ENCODE results near the gene TMEM128. TPM values are rescaled to one million over a fixed set of nuclear protein-coding genes. Genes with fewer than 3 reads are reported as not detected.

TMEM128 gene
- total and polyA plus RNA-seq, 8 donors: 18.5 to 43.3 (median 40.4) TPM

DNA sequence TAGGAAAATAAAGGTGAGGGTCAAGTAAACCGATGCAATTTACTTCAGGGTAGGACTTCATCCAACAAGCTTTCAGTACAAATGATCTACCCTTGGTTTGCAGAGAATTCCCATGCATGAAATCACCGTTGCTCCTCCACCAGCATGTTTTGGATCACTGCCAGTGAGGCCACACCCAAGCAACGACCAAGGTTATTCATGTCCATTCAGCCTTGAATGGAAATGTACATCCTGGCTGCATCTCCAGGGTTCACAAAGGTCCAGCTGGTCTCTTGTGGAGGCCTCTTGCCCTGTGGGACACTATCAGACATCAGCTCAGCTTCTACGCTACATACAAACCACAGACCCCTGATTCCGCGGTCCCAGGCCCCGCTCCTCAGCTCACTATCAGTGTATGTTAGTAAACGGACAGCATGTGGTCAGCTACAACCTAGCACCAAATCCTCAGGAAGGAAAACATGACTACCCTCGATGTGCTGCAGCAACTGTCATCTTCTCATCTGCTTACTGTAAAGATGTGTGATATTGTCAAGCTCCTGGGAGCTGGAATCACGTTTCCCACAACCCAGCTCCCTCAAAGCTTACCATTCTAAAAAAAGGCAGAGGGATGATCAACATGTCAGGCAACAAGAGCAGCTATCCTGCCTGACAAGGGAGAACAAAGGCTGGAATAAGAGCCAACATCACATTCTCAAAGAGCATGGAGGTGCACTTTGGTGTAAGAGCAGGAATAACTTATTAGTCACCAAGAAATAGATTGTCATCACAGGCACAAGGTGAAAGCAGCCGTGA lies 37.0 kb upstream of the TMEM128 start:
- TF ChIP-seq, protein P1, sequence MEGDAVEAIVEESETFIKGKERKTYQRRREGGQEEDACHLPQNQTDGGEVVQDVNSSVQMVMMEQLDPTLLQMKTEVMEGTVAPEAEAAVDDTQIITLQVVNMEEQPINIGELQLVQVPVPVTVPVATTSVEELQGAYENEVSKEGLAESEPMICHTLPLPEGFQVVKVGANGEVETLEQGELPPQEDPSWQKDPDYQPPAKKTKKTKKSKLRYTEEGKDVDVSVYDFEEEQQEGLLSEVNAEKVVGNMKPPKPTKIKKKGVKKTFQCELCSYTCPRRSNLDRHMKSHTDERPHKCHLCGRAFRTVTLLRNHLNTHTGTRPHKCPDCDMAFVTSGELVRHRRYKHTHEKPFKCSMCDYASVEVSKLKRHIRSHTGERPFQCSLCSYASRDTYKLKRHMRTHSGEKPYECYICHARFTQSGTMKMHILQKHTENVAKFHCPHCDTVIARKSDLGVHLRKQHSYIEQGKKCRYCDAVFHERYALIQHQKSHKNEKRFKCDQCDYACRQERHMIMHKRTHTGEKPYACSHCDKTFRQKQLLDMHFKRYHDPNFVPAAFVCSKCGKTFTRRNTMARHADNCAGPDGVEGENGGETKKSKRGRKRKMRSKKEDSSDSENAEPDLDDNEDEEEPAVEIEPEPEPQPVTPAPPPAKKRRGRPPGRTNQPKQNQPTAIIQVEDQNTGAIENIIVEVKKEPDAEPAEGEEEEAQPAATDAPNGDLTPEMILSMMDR (IDR thresholded peaks at IDR 0.05): no peak
- Histone ChIP-seq H3K4me3 (no peak overlapping the region), H3K4me1 (peaks cover 7 to 22% of the 10 kb centered on the region in 2 donors), H3K9me3 (no peaks in the 10 kb centered on the region), H3K27ac (no peak overlapping the region), H3K36me3 (peaks cover 0 to 64% of the 10 kb centered on the region in 2 donors), H3K27me3 (no peaks in the 10 kb centered on the region)
- no peak for DNase-seq
- no peak for ATAC-seq
- intact Hi-C loops (cut with DNase I): no loop called here

- H3K9me3 ChIP-seq: no peaks in the 10 kb centered on the region
- H3K36me3 ChIP-seq: peaks cover 0 to 97% of the 10 kb centered on the region in 2 donors
- no peak for ATAC-seq
- no peaks in the 10 kb centered on the region for H3K27me3 ChIP-seq
- no peak overlapping the region for H3K27ac ChIP-seq
- DNase-seq: no peak
- intact Hi-C loops (cut with DNase I): no loop called here
- H3K4me3 ChIP-seq: no peak overlapping the region
- peaks cover 0 to 4% of the 10 kb centered on the region in 2 donors for H3K4me1 ChIP-seq
- TF ChIP-seq, protein P1 (IDR thresholded peaks at IDR 0.05): no peak
These were observed 33.8 kb upstream of the TMEM128 start for GRCh38 chr4:4281787-4282186.

GRCh38 chr4:4277531-4277930 lies 29.5 kb upstream of the TMEM128 start:
- no peak for DNase-seq
- Histone ChIP-seq H3K27me3 (no peaks in the 10 kb centered on the region), H3K4me3 (no peak overlapping the region), H3K4me1 (no peaks in the 10 kb centered on the region), H3K9me3 (no peaks in the 10 kb centered on the region), H3K27ac (no peak overlapping the region), H3K36me3 (peaks cover 0 to 100% of the 10 kb centered on the region in 2 donors)
- intact Hi-C loops (cut with DNase I): no loop called here
- ATAC-seq: no peak
- TF ChIP-seq, protein P1 (IDR thresholded peaks at IDR 0.05): no peak

DNA sequence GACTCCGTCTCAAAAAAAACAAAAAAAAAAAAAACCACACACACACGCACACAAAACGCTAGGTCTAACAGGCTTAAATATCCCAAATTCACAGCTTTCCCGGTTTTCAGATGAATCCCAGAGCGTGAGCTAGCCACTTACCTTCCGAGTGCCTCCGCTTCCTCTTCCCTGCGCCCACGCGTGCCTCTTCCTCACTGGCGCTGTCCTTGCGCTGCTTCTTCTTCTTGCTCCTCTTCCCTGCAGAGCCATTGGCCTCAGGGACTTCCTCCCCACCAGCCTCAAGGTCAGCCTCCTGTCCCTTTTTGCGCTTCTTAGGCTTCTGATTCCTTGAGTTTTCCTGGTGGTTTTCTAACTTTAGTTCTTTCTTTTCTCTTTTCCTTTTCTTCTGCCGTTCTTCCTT lies 26.2 kb upstream of the TMEM128 start:
- Histone ChIP-seq H3K36me3 (peaks cover 0 to 92% of the 10 kb centered on the region in 2 donors), H3K4me3 (no peak overlapping the region), H3K27me3 (no peaks in the 10 kb centered on the region), H3K9me3 (no peaks in the 10 kb centered on the region), H3K4me1 (peaks cover 0 to 3% of the 10 kb centered on the region in 2 donors), H3K27ac (no peak overlapping the region)
- no peak for ATAC-seq
- no peak for DNase-seq
- TF ChIP-seq, protein P1 (IDR thresholded peaks at IDR 0.05): no peak
- intact Hi-C loops (cut with DNase I): no loop called here

GRCh38 chr4:4271912-4272311 lies 23.9 kb upstream of the TMEM128 start:
- peak; percentile 24 for ATAC-seq

More at GRCh38 chr4:4271912-4272311, 23.9 kb upstream of the TMEM128 start:
- Histone ChIP-seq H3K27me3 (no peaks in the 10 kb centered on the region), H3K9me3 (no peaks in the 10 kb centered on the region), H3K27ac (no peak overlapping the region), H3K4me1 (peaks cover 0 to 6% of the 10 kb centered on the region in 2 donors), H3K36me3 (peaks cover 0 to 77% of the 10 kb centered on the region in 2 donors), H3K4me3 (no peak overlapping the region)
- peak in 1 of 4 donors; percentile 61 for DNase-seq
- intact Hi-C loops (cut with DNase I): no loop called here
- TF ChIP-seq, protein P1 (IDR thresholded peaks at IDR 0.05): no peak

Data from left lung (tissue), 10 donors.